Urothelium cell line (cell line): ENCODE data around the gene DSCAML1.

Experiments
- DNase-seq: peaks from one replicate; pipeline ENCODE4 v3.0.0; 2011; ENCODE audit warnings: low spot score, mixed read lengths
- FAIRE-seq: peaks from 2 replicates; lab custom pipeline; 2011; peaks lifted over from hg19 to GRCh38; lab: Jason Lieb, UNC

Gene DSCAML1

GRCh38 chr11:117702946-117703598 lies 93.9 kb downstream of the DSCAML1 start:
- DNase-seq (no peak), FAIRE-seq (no peak)

GRCh38 chr11:117701781-117702180 lies 95.2 kb downstream of the DSCAML1 start:
- FAIRE-seq: no peak
- DNase-seq: no peak

- no peak for DNase-seq
- FAIRE-seq: no peak
Observed at GRCh38 chr11:117700551-117700950, 96.5 kb downstream of the DSCAML1 start.

GRCh38 chr11:117697319-117697718 lies 99.7 kb downstream of the DSCAML1 start:
- DNase-seq (no peak), FAIRE-seq (no peak)

GRCh38 chr11:117696540-117696939 lies 100.5 kb downstream of the DSCAML1 start:
- FAIRE-seq: no peak
- DNase-seq: no peak

GRCh38 chr11:117693344-117693743 lies 103.7 kb downstream of the DSCAML1 start:
- FAIRE-seq (no peak), DNase-seq (no peak)

GRCh38 chr11:117691516-117691915 lies 105.5 kb downstream of the DSCAML1 start:
- no peak for DNase-seq
- no peak for FAIRE-seq

- no peak for DNase-seq
- FAIRE-seq: no peak
Observed at GRCh38 chr11:117691218-117691514, 105.8 kb downstream of the DSCAML1 start.

GRCh38 chr11:117690484-117691217 lies 106.4 kb downstream of the DSCAML1 start:
- FAIRE-seq (no peak), DNase-seq (no peak)

- DNase-seq: no peak
- no peak for FAIRE-seq
Observed at GRCh38 chr11:117688255-117688797, 108.7 kb downstream of the DSCAML1 start.

- FAIRE-seq (no peak), DNase-seq (no peak)
Observed at GRCh38 chr11:117687776-117688175, 109.2 kb downstream of the DSCAML1 start.

GRCh38 chr11:117686711-117687110 lies 110.3 kb downstream of the DSCAML1 start:
- no peak for FAIRE-seq
- DNase-seq: no peak

GRCh38 chr11:117685566-117685965 lies 111.5 kb downstream of the DSCAML1 start:
- FAIRE-seq: no peak
- DNase-seq: no peak

GRCh38 chr11:117684731-117685130 lies 112.3 kb downstream of the DSCAML1 start:
- no peak for FAIRE-seq
- no peak for DNase-seq

- no peak for DNase-seq
- FAIRE-seq: no peak
Observed at GRCh38 chr11:117684111-117684510, 112.9 kb downstream of the DSCAML1 start.

- FAIRE-seq: no peak
- no peak for DNase-seq
Observed at GRCh38 chr11:117681438-117681837, 115.6 kb downstream of the DSCAML1 start.

- no peak for FAIRE-seq
- DNase-seq: no peak
Observed at GRCh38 chr11:117679461-117679860, 117.6 kb downstream of the DSCAML1 start.

GRCh38 chr11:117678658-117679406 lies 118.2 kb downstream of the DSCAML1 start:
- FAIRE-seq: no peak
- DNase-seq: no peak

GRCh38 chr11:117677729-117678310 lies 119.2 kb downstream of the DSCAML1 start:
- DNase-seq (no peak), FAIRE-seq (no peak)

GRCh38 chr11:117676501-117676900 lies 120.5 kb downstream of the DSCAML1 start:
- FAIRE-seq: no peak

GRCh38 chr11:117673602-117674001 lies 123.4 kb downstream of the DSCAML1 start:
- DNase-seq (no peak), FAIRE-seq (no peak)

More at GRCh38 chr11:117676501-117676900, 120.5 kb downstream of the DSCAML1 start:
- DNase-seq: no peak
